SK-N-SH treated with all-trans-retinoic acid at 6 μM for 48 hours (cell line): ENCODE results near the gene COA8.

Source experiments
- ATAC-seq: fragments of 200-7000 bp; cut with Tn5 transposase; 3 replicates; pipeline ENCODE4 v1.9.1; 2020; ENCODE audit warnings: mild to moderate bottlenecking, moderate library complexity
- ARNTL ChIP-seq: fragments of 450-650 bp; formaldehyde crosslinking; IDR thresholded peaks from 2 replicates; pipeline ENCODE4 v1.5.0; 2020; ENCODE audit warnings: low read depth, mild to moderate bottlenecking, moderate library complexity, borderline replicate concordance
- BACH2 ChIP-seq: fragments of 250-450 bp; sonication (Bioruptor Pico); IDR thresholded peaks from 2 replicates; pipeline ENCODE4 v1.9.0; 2021; ENCODE audit warnings: mild to moderate bottlenecking, borderline replicate concordance
- ESRRG ChIP-seq: fragments of 250-450 bp; sonication (Bioruptor Pico); IDR thresholded peaks from 2 replicates; pipeline ENCODE4 v1.6.1; 2021; ENCODE audit warnings: mild to moderate bottlenecking
- GLIS3 ChIP-seq: fragments of 250-450 bp; sonication (Bioruptor Pico); IDR thresholded peaks from 2 replicates; pipeline ENCODE4 v1.5.0; 2020; ENCODE audit warnings: mild to moderate bottlenecking, moderate library complexity
- PPARA ChIP-seq: fragments of 250-450 bp; sonication (Bioruptor Pico); IDR thresholded peaks from 2 replicates; pipeline ENCODE4 v1.5.0; 2020; ENCODE audit warnings: mild to moderate bottlenecking, borderline replicate concordance
- RARB ChIP-seq: fragments of 250-450 bp; sonication (Bioruptor Pico); IDR thresholded peaks from 2 replicates; pipeline ENCODE4 v1.8.0; 2021; ENCODE audit warnings: mild to moderate bottlenecking, moderate library complexity
- TCF4 ChIP-seq: fragments of 250-450 bp; sonication (Bioruptor Pico); IDR thresholded peaks from 2 replicates; pipeline ENCODE4 v1.8.0; 2021; ENCODE audit warnings: mild to moderate bottlenecking, moderate library complexity, borderline replicate concordance
- ZC3H10 ChIP-seq: fragments of 250-450 bp; sonication (Bioruptor Pico); IDR thresholded peaks from 2 replicates; pipeline ENCODE4 v1.5.1; 2021; ENCODE audit warnings: mild to moderate bottlenecking, moderate library complexity
- ZFP3 ChIP-seq: fragments of 250-450 bp; sonication (Bioruptor Pico); IDR thresholded peaks from 2 replicates; pipeline ENCODE4 v1.5.0; 2020; ENCODE audit warnings: mild to moderate bottlenecking, moderate library complexity
- ZNF565 ChIP-seq: fragments of 450-650 bp; formaldehyde crosslinking; conservative IDR thresholded peaks from 2 replicates; pipeline ENCODE4 v1.5.0; 2020; ENCODE audit warnings: low read depth, mild to moderate bottlenecking, moderate library complexity
- TF ChIP-seq, protein P1 (sequence below): fragments of 250-450 bp; sonication (Bioruptor Pico); IDR thresholded peaks from 2 replicates; pipeline ENCODE4 v1.5.1; 2020; ENCODE audit warnings: low read depth, mild to moderate bottlenecking, moderate library complexity
- TF ChIP-seq, protein P2 (sequence below): fragments of 250-450 bp; sonication (Bioruptor Pico); IDR thresholded peaks from 2 replicates; pipeline ENCODE4 v1.8.0; 2021; ENCODE audit warnings: low read depth, mild to moderate bottlenecking, moderate library complexity, borderline replicate concordance
- TF ChIP-seq, protein P3 (sequence below): fragments of 250-450 bp; sonication (Bioruptor Pico); IDR thresholded peaks from 2 replicates; pipeline ENCODE4 v1.5.1; 2021; ENCODE audit warnings: mild to moderate bottlenecking, moderate library complexity
- TF ChIP-seq, protein P4 (sequence below): fragments of 250-450 bp; sonication (Bioruptor Pico); IDR thresholded peaks from 2 replicates; pipeline ENCODE4 v1.5.0; 2020; ENCODE audit warnings: mild to moderate bottlenecking, moderate library complexity

The COA8 gene

DNA sequence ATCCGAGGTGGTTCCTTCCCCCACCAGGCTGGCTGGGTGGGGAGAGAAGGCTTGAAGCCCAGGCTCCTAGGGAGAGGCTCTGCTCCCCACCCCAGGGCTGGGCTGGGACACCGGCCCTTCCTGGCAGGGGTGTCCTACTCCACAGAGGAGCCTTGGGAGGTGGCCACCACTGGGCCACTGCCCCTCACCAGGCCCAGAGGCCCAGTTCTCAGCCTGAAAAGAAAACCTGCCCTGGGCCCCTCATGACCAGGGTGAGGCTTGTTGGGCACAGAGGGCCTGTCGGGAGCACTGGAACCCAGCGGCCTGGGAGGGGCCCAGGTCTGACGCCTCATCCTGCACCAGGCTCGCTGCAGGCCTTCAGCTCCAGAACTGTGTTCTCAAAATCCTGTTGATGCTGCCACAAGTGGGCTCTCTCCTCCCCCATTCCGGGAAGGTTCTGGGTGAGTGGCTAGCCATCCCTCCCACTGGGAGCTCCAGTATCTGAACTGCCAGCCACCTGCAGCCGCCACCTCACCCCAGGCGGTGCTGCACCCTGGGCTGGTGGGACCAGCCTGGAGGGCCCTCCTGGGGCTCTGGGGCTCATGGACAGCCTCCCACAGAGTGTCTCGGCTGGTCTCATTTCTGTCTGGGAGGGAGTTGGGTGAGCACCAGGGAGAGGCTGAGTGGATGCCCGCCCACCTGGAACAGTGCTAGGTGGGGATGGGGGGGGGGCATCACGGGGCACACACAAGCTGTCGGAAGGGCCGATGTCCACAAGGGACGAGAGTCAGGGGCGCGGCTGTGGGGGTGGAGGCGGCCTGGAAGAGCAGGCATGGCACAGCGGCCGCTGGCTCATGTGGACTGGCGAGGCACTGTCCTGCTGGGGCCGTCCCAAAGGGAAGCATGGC, 12.1 kb upstream of the COA8 start (continued):
- TF ChIP-seq, protein P1, sequence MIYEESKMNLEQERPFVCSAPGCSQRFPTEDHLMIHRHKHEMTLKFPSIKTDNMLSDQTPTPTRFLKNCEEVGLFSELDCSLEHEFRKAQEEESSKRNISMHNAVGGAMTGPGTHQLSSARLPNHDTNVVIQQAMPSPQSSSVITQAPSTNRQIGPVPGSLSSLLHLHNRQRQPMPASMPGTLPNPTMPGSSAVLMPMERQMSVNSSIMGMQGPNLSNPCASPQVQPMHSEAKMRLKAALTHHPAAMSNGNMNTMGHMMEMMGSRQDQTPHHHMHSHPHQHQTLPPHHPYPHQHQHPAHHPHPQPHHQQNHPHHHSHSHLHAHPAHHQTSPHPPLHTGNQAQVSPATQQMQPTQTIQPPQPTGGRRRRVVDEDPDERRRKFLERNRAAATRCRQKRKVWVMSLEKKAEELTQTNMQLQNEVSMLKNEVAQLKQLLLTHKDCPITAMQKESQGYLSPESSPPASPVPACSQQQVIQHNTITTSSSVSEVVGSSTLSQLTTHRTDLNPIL: no peak
- TF ChIP-seq ZC3H10 (CRISPR knock-in tag) (no peak), ESRRG (no peak), ZFP3 (CRISPR knock-in tag) (no peak), BACH2 (CRISPR knock-in tag) (no peak)
- TF ChIP-seq, protein P2, sequence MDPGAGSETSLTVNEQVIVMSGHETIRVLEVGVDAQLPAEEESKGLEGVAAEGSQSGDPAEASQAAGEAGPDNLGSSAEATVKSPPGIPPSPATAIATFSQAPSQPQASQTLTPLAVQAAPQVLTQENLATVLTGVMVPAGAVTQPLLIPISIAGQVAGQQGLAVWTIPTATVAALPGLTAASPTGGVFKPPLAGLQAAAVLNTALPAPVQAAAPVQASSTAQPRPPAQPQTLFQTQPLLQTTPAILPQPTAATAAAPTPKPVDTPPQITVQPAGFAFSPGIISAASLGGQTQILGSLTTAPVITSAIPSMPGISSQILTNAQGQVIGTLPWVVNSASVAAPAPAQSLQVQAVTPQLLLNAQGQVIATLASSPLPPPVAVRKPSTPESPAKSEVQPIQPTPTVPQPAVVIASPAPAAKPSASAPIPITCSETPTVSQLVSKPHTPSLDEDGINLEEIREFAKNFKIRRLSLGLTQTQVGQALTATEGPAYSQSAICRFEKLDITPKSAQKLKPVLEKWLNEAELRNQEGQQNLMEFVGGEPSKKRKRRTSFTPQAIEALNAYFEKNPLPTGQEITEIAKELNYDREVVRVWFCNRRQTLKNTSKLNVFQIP (CRISPR knock-in tag): no peak

DNA sequence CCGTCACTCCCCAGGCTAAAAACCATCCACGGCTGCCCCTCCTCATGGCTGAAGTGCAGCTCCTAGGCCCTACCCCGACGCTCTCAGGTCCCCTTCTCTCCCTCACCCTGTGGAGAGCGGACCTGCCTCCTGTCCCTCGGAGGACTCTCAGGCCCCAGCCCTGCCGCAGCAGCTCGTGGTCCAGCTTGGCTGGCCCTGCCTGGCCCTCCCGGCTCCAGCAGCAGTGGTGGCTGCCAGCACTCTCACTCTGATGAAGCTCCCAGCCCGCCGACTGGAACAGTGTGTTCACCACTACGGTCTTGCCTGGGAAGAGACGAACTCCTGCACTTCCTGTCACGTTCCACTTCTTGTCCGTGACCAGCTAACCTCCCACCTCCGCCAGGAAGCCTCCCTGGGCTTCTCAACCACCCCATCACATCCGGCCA, 11.4 kb upstream of the COA8 start:
- no peak for ATAC-seq
- TF ChIP-seq ZFP3 (CRISPR knock-in tag): no peak
- TF ChIP-seq TCF4 (CRISPR knock-in tag): no peak
- TF ChIP-seq, protein P1: no peak
- no peak for TF ChIP-seq ZNF565 (CRISPR knock-in tag)
- TF ChIP-seq RARB (CRISPR knock-in tag): no peak
- TF ChIP-seq, protein P2 (CRISPR knock-in tag): no peak
- TF ChIP-seq, protein P3, sequence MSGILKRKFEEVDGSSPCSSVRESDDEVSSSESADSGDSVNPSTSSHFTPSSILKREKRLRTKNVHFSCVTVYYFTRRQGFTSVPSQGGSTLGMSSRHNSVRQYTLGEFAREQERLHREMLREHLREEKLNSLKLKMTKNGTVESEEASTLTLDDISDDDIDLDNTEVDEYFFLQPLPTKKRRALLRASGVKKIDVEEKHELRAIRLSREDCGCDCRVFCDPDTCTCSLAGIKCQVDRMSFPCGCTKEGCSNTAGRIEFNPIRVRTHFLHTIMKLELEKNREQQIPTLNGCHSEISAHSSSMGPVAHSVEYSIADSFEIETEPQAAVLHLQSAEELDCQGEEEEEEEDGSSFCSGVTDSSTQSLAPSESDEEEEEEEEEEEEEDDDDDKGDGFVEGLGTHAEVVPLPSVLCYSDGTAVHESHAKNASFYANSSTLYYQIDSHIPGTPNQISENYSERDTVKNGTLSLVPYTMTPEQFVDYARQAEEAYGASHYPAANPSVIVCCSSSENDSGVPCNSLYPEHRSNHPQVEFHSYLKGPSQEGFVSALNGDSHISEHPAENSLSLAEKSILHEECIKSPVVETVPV (CRISPR knock-in tag): no peak
- TF ChIP-seq BACH2 (CRISPR knock-in tag): no peak
- no peak for TF ChIP-seq PPARA (CRISPR knock-in tag)
- TF ChIP-seq ARNTL: no peak
- no peak for TF ChIP-seq GLIS3 (CRISPR knock-in tag)
- TF ChIP-seq, protein P4, sequence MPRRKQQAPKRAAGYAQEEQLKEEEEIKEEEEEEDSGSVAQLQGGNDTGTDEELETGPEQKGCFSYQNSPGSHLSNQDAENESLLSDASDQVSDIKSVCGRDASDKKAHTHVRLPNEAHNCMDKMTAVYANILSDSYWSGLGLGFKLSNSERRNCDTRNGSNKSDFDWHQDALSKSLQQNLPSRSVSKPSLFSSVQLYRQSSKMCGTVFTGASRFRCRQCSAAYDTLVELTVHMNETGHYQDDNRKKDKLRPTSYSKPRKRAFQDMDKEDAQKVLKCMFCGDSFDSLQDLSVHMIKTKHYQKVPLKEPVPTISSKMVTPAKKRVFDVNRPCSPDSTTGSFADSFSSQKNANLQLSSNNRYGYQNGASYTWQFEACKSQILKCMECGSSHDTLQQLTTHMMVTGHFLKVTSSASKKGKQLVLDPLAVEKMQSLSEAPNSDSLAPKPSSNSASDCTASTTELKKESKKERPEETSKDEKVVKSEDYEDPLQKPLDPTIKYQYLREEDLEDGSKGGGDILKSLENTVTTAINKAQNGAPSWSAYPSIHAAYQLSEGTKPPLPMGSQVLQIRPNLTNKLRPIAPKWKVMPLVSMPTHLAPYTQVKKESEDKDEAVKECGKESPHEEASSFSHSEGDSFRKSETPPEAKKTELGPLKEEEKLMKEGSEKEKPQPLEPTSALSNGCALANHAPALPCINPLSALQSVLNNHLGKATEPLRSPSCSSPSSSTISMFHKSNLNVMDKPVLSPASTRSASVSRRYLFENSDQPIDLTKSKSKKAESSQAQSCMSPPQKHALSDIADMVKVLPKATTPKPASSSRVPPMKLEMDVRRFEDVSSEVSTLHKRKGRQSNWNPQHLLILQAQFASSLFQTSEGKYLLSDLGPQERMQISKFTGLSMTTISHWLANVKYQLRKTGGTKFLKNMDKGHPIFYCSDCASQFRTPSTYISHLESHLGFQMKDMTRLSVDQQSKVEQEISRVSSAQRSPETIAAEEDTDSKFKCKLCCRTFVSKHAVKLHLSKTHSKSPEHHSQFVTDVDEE (CRISPR knock-in tag): no peak

DNA sequence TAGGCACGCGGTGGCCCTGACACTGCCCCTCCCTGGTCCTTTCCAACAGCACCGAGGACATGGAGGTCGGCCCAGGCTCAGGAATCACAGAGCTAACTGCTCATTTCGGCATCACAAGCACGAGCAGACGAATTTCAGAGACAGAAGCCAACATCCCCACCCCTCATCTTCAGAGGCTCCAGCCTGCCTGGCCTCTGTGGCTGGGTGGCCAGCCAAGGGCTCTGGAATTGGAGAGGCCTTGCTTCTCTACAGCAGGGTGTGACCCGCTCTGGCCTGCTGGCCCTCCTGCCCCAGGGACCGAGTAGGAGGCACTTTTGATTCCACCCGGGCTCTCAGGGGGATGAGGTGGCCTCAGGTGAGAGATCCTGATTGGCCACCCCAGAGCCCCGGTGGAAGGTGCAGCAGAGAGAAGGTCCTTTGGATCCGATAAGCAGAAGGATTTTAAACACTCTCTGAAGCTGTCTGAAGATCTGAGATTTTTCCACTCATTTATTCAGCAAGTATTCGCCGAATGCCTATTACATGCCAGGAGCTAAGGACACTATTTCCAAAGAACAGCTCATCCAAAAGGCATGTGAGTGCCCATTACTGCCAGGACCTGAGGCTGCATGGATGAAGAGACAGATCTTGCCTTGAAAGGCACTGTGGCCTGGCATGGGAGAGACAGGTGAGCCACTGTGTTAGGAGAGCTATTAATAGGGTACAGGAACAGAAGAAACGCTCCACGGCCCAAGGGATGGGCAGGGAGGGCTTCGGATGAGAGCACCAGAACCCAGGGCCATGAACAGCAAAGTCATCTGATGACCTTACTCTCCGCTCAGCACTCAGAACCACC, 10.5 kb upstream of the COA8 start:
- peak; percentile 87 for ATAC-seq
- TF ChIP-seq BACH2 (CRISPR knock-in tag): no peak
- TF ChIP-seq ESRRG: no peak
- TF ChIP-seq ZNF565 (CRISPR knock-in tag): no peak
